HEK293 (cell line): ENCODE measurements around the gene MMP28.

Experiments
- CTCF ChIP-seq: fragments of 450-650 bp; formaldehyde crosslinking; IDR thresholded peaks from 2 replicates; pipeline ENCODE4 v1.5.1; 2016; ENCODE audit warnings: missing biosample characterization, missing genetic modification characterization
- GLIS2 ChIP-seq: fragments of 450-650 bp; formaldehyde crosslinking; IDR thresholded peaks from 2 replicates; pipeline ENCODE4 v1.5.1; 2016; ENCODE audit warnings: missing biosample characterization, missing genetic modification characterization
- IKZF3 ChIP-seq: fragments of 450-650 bp; IDR thresholded peaks from 2 replicates; pipeline ENCODE4 v1.5.0; 2018; ENCODE audit warnings: missing biosample characterization, mild to moderate bottlenecking, missing genetic modification characterization, moderate library complexity
- PBX3 ChIP-seq: sonication (generic); formaldehyde crosslinking; IDR thresholded peaks from 2 replicates; pipeline ENCODE4 v1.8.1; 2022; ENCODE audit warnings: mild to moderate bottlenecking, moderate library complexity, missing genetic modification reagents
- PRDM4 ChIP-seq: fragments of 450-650 bp; formaldehyde crosslinking; IDR thresholded peaks from 2 replicates; pipeline ENCODE4 v1.5.1; 2017; ENCODE audit warnings: missing biosample characterization, missing genetic modification characterization
- ZNF112 ChIP-seq: fragments of 450-650 bp; formaldehyde crosslinking; IDR thresholded peaks from 2 replicates; pipeline ENCODE4 v1.5.0; 2017; ENCODE audit warnings: missing biosample characterization, missing genetic modification characterization
- ZNF138 ChIP-seq: fragments of 450-650 bp; formaldehyde crosslinking; IDR thresholded peaks from 2 replicates; pipeline ENCODE4 v1.5.1; 2016; ENCODE audit warnings: missing biosample characterization, missing genetic modification characterization, borderline replicate concordance
- ZNF24 ChIP-seq: fragments of 450-650 bp; formaldehyde crosslinking; IDR thresholded peaks from 2 replicates; pipeline ENCODE4 v1.5.1; 2016; ENCODE audit warnings: missing biosample characterization, missing genetic modification characterization
- ZNF311 ChIP-seq: fragments of 450-650 bp; formaldehyde crosslinking; IDR thresholded peaks from 2 replicates; pipeline ENCODE4 v1.5.1; 2017; ENCODE audit warnings: missing biosample characterization, missing genetic modification characterization, borderline replicate concordance
- ZNF394 ChIP-seq: fragments of 450-650 bp; formaldehyde crosslinking; IDR thresholded peaks from 2 replicates; pipeline ENCODE4 v1.5.1; 2016; ENCODE audit warnings: missing biosample characterization, missing genetic modification characterization, mild to moderate bottlenecking, moderate library complexity, borderline replicate concordance
- ZNF704 ChIP-seq: fragments of 450-650 bp; formaldehyde crosslinking; IDR thresholded peaks from 2 replicates; pipeline ENCODE4 v1.5.1; 2016; ENCODE audit warnings: missing biosample characterization, missing genetic modification characterization

GRCh38 chr17:35797918-35798317 is 2.5 kb upstream of the MMP28 start:
- TF ChIP-seq PRDM4 (tag by site-specific recombination) (no peak), ZNF138 (tag by site-specific recombination) (no peak), CTCF (tag by site-specific recombination) (no peak), IKZF3 (no peak), ZNF704 (no peak), ZNF311 (tag by site-specific recombination) (no peak), PBX3 (CRISPR knock-in tag) (no peak), GLIS2 (tag by site-specific recombination) (no peak), ZNF112 (no peak), ZNF24 (tag by site-specific recombination) (no peak), ZNF394 (tag by site-specific recombination) (no peak)
